AG04449 (cell line): ENCODE measurements around the gene TGM5.
A peak's percentile ranks its signal among the peaks of the same experiment; 100 is the strongest.
"Not testable (repeated sequence)": the region's sequence is repeated elsewhere in the genome, so short reads cannot be mapped to it uniquely, and the experiment has no call there.

Experiments
- CTCF ChIA-PET: fragments of 350-600 bp; formaldehyde crosslinking; extraction: SDS; loops from one replicate; lab custom pipeline; 2021; ENCODE audit warnings: antibody characterized with exemption; lab: Yijun Ruan, JAX
- POLR2A ChIA-PET: fragments of 400-600, 350-600 bp; formaldehyde crosslinking; extraction: SDS; loops from one replicate; lab custom pipeline; 2020; ENCODE audit warnings: antibody characterized with exemption, inconsistent platforms; lab: Yijun Ruan, JAX
- DNase-seq: peaks from one replicate; pipeline ENCODE4 v3.0.0-alpha.2; 2010; ENCODE audit warnings: low read depth, low spot score
- H3K4me3 ChIP-seq: 2 replicates; pipeline ENCODE4 v1.5.1; 2011; ENCODE audit warnings: low read depth, mild to moderate bottlenecking, control low read depth, low read length
- TF ChIP-seq, protein P1 (sequence below): IDR thresholded peaks from one replicate; pipeline ENCODE4 v1.5.1; 2011; ENCODE audit warnings: mild to moderate bottlenecking, moderate library complexity, low read length, control low read depth, inconsistent platforms; ENCODE audit not compliant: insufficient read depth; ENCODE audit errors: missing control alignments

TGM5 gene

DNA sequence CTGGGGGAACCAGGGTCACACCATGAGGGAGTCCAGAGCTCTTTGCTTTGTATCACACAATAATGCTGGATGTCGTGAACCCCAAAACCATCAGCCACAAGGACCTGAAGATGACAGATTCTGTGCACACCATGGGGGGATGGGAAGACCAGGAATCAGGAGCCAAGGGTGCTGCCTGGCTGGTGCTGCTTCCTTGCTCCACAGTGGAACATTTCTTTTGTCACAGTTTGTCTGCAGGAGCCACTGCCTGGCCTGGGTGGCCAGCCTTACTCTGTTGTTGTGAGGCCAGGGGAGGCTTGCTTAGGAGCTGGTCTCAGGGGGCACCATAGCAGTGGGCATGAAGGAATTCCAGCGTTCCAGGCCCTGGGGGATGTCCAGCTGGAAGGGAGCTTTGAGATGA lies 6.5 kb upstream of the TGM5 start:
- CTCF ChIA-PET, result interaction anchor here (1.0 to 8.7 kb wide), 4 partner anchors 13 to 69 kb away, joined by 3 to 70 read pairs (median 6); no protein-coding TSS in a partner anchor
- POLR2A ChIA-PET, result no interaction called here
- no peak overlapping the region for H3K4me3 ChIP-seq
- TF ChIP-seq, protein P1, sequence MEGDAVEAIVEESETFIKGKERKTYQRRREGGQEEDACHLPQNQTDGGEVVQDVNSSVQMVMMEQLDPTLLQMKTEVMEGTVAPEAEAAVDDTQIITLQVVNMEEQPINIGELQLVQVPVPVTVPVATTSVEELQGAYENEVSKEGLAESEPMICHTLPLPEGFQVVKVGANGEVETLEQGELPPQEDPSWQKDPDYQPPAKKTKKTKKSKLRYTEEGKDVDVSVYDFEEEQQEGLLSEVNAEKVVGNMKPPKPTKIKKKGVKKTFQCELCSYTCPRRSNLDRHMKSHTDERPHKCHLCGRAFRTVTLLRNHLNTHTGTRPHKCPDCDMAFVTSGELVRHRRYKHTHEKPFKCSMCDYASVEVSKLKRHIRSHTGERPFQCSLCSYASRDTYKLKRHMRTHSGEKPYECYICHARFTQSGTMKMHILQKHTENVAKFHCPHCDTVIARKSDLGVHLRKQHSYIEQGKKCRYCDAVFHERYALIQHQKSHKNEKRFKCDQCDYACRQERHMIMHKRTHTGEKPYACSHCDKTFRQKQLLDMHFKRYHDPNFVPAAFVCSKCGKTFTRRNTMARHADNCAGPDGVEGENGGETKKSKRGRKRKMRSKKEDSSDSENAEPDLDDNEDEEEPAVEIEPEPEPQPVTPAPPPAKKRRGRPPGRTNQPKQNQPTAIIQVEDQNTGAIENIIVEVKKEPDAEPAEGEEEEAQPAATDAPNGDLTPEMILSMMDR, result no peak
- no peak for DNase-seq

DNA sequence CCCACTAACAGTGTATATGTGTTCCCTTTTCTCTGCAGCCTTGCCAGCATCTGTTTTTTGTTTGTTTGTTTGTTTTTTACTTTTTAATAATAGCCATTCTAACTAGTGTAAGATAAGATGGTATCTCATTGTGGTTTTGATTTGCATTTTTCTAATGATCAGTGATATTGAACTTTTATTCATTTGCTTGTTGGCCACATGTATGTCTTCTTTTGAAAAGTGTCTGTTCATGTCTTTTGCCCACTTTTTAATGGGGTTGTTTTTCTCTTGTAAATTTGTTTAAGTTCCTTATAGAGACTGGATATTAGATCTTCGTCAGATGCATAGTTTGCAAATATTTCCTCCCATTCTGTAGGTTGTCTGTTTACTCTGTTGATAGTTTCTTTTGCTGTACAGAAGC lies 5.2 kb upstream of the TGM5 start:
- CTCF ChIA-PET, result interaction anchor here (8.7 kb wide), 1 partner anchor 14 kb away, joined by 70 read pairs; no protein-coding TSS in a partner anchor
- H3K4me3 ChIP-seq, DNase-seq, POLR2A ChIA-PET: not testable (repeated sequence)

DNA sequence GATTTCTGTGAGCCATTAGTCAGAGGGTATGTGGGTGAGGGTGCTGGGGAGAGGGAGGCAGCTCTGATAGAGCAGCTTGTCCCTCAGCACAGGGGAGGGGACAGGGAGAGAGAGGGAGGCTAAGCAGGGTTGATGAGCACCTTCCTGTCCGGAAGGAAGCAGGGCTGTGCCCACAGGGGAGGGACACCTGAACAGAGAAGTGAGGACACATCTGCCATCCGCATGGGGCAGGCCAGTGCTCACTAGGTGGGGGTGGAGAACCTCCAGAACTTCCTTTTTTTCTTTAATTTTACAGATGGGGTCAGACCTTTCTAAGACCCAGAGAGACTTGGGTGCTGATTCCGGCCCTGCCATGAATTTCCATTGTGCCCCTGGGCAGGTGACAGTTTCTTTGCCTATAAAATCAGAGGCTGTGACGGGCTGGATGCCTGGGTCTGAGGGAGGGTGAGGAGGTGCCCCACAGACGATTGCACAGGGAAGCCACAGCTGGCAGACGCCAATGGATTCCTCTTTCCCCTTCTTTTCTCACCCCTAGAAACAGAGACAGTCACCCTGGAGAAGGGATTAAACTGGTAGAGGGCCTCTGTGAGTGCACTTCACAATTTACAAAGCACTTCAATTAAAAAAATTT lies 4.1 kb upstream of the TGM5 start:
- ChIA-PET CTCF (interaction anchor here (1.8 to 8.7 kb wide), 4 partner anchors 9 to 43 kb away, joined by 7 to 121 read pairs (median 72); no protein-coding TSS in a partner anchor), POLR2A (no interaction called here)
- TF ChIP-seq, protein P1, result no peak
- no peak for DNase-seq
- H3K4me3 ChIP-seq, result no peak overlapping the region

GRCh38 chr15:43270113-43270665 lies 3.5 kb upstream of the TGM5 start:
- TF ChIP-seq, protein P1, result no peak
- ChIA-PET CTCF (interaction anchor here (1.8 to 7.4 kb wide), 3 partner anchors 10 to 42 kb away, joined by 7 to 121 read pairs (median 74); no protein-coding TSS in a partner anchor), POLR2A (no interaction called here)
- no peak overlapping the region for H3K4me3 ChIP-seq
- DNase-seq, result no peak

GRCh38 chr15:43268111-43269105 lies 1.7 kb upstream of the TGM5 start:
- H3K4me3 ChIP-seq, result no peak overlapping the region
- CTCF ChIA-PET, result interaction anchor here (0.6 to 7.4 kb wide), 11 partner anchors 9 to 564 kb away, joined by 3 to 121 read pairs (median 4); no protein-coding TSS in a partner anchor
- TF ChIP-seq, protein P1, result peak; percentile 26
- POLR2A ChIA-PET, result no interaction called here
- no peak for DNase-seq

- POLR2A ChIA-PET, result no interaction called here
- H3K4me3 ChIP-seq, result no peak overlapping the region
- TF ChIP-seq, protein P1, result no peak
- CTCF ChIA-PET, result interaction anchor here (1.0 to 7.4 kb wide), 4 partner anchors 18 to 563 kb away, joined by 3 to 121 read pairs (median 39); no protein-coding TSS in a partner anchor
- no peak for DNase-seq
Measured at GRCh38 chr15:43267439-43267838, 711 bp upstream of the TGM5 start.
